Lung (tissue), 12 donors: Measurements from ENCODE around the gene TAF7L. TPM values are rescaled to one million over a fixed set of nuclear protein-coding genes. Genes with fewer than 3 reads are reported as not detected.

Experiments used
- ATAC-seq: fragments of 200-7000 bp; cut with Tn5 transposase; one replicate; pipeline ENCODE4 v1.9.1; 2020; ENCODE audit warnings: moderate number of reproducible peaks; ENCODE audit not compliant: insufficient read depth, low FRiP score
- DNase-seq, 3 donors: peaks; one replicate each; pipeline ENCODE4 v3.0.0-alpha.2; 2013 to 2017
- H3K27ac ChIP-seq, 2 donors: one replicate each; pipeline ENCODE4 v1.5.1; 2013; ENCODE audit warnings: mild to moderate bottlenecking in 2 of 2, moderate library complexity in 2 of 2, control low read depth in 1 of 2, inconsistent platforms in 1 of 2, low read depth in 1 of 2, low read length in 1 of 2
- H3K27me3 ChIP-seq, 3 donors: one replicate each; pipeline ENCODE4 v1.5.1; 2013; ENCODE audit warnings: low read length in 2 of 3; ENCODE audit not compliant: control insufficient read depth in 3 of 3, insufficient read depth in 3 of 3
- H3K36me3 ChIP-seq, 4 donors: one replicate each; pipeline ENCODE4 v1.5.1; 2013; ENCODE audit warnings: low read length in 4 of 4, mild to moderate bottlenecking in 1 of 4, moderate library complexity in 1 of 4; ENCODE audit not compliant: control insufficient read depth in 4 of 4, insufficient read depth in 4 of 4
- H3K4me1 ChIP-seq, 5 donors: one replicate each; pipeline ENCODE4 v1.5.1; 2013; ENCODE audit warnings: low read length in 5 of 5, mild to moderate bottlenecking in 2 of 5, moderate library complexity in 1 of 5; ENCODE audit not compliant: control insufficient read depth in 5 of 5, insufficient read depth in 5 of 5
- H3K4me3 ChIP-seq: one replicate; pipeline ENCODE4 v1.5.1; 2013; ENCODE audit warnings: mild to moderate bottlenecking, control low read depth, moderate library complexity
- H3K9ac ChIP-seq, 2 donors: one replicate each; pipeline ENCODE4 v1.5.1; 2013; ENCODE audit warnings: low read length in 2 of 2, control low read depth in 1 of 2; ENCODE audit not compliant: insufficient read depth in 1 of 2
- H3K9me3 ChIP-seq, 4 donors: one replicate each; pipeline ENCODE4 v1.5.1; 2013; ENCODE audit warnings: low read length in 3 of 4, mild to moderate bottlenecking in 1 of 4, moderate library complexity in 1 of 4; ENCODE audit not compliant: control insufficient read depth in 4 of 4, insufficient read depth in 3 of 4
- CTCF ChIP-seq: IDR thresholded peaks from 2 replicates; pipeline ENCODE4 v1.5.1; 2012; ENCODE audit warnings: mild to moderate bottlenecking; ENCODE audit errors: control extremely low read depth, extremely low read depth
- WGBS, 2 donors: extraction: QIAGEN DNeasy Blood & Tissue Kit; methylation state at CpG; one replicate each; pipeline ENCODE4 v1.1.7; 2013; 5-methylcytosine and 5-hydroxymethylcytosine counted together
- polyA plus RNA-seq, 2 donors: library from polyadenylated mRNA; stranded (reverse); fragments of 200-250 nt; gene quantifications; one replicate each; pipeline ENCODE4 v1.2.1, GENCODE V29; 2013
- total RNA-seq, 2 donors: library from RNA; depleted of rRNA in 1 of 2; stranded (reverse); fragments of >200 nt in 1 of 2; gene quantifications; one replicate each; pipeline ENCODE4 v1.2.1, GENCODE V29; 2014 to 2021
- donor health status: control.
- donor health status: control.
- donor health status: Bipolar disorder and iron deficiency.
- donor health status: healthy.
- donor health status: DM: yes; HTN: yes; CAD: no.

The TAF7L gene
- total and polyA plus RNA-seq, 4 donors: 0.06 to 0.21 (median 0.13) TPM

GRCh38 chrX:101274198-101274597 lies 16.9 kb downstream of the TAF7L start:
- H3K4me3 ChIP-seq: no peak overlapping the region
- peaks cover 0 to 7% (median 2%) of the 10 kb centered on the region in 3 donors for H3K27me3 ChIP-seq
- ATAC-seq (no peak), DNase-seq (no peak)
- no peaks in the 10 kb centered on the region for H3K4me1 ChIP-seq
- 87 to 98% methylated on average over 6 of the region's 6 CpGs for WGBS, 2 donors
- H3K9me3 ChIP-seq: no peaks in the 10 kb centered on the region
- H3K36me3 ChIP-seq: no peaks in the 10 kb centered on the region
- no peak overlapping the region for H3K9ac ChIP-seq
- no peak overlapping the region for H3K27ac ChIP-seq
- TF ChIP-seq CTCF: no peak

GRCh38 chrX:101265869-101266428 lies 25.2 kb downstream of the TAF7L start:
- no peak for TF ChIP-seq CTCF
- Histone ChIP-seq H3K36me3 (no peaks in the 10 kb centered on the region), H3K27me3 (peaks cover 0 to 12% (median 11%) of the 10 kb centered on the region in 3 donors), H3K4me3 (no peak overlapping the region), H3K27ac (no peak overlapping the region), H3K4me1 (no peaks in the 10 kb centered on the region), H3K9ac (no peak overlapping the region), H3K9me3 (no peaks in the 10 kb centered on the region)
- WGBS, 2 donors: 58 to 75% methylated on average over 5 of the region's 5 CpGs
- ATAC-seq: no peak
- no peak for DNase-seq

- H3K27ac ChIP-seq: no peak overlapping the region
- no peaks in the 10 kb centered on the region for H3K36me3 ChIP-seq
- no peak overlapping the region for H3K4me3 ChIP-seq
- H3K9ac ChIP-seq: no peak overlapping the region
- H3K4me1 ChIP-seq: no peaks in the 10 kb centered on the region
- ATAC-seq (no peak), DNase-seq (no peak)
- H3K27me3 ChIP-seq: peaks cover 0 to 24% (median 11%) of the 10 kb centered on the region in 3 donors
- H3K9me3 ChIP-seq: no peaks in the 10 kb centered on the region
- TF ChIP-seq CTCF: no peak
- 70 to 78% methylated on average over 2 of the region's 2 CpGs for WGBS, 2 donors
Measured at GRCh38 chrX:101263766-101264165, 27.4 kb downstream of the TAF7L start.

- Histone ChIP-seq H3K27ac (no peak overlapping the region), H3K4me3 (no peak overlapping the region), H3K36me3 (no peaks in the 10 kb centered on the region), H3K9ac (no peak overlapping the region), H3K27me3 (peaks cover 0 to 21% (median 8%) of the 10 kb centered on the region in 3 donors), H3K9me3 (no peaks in the 10 kb centered on the region), H3K4me1 (no peaks in the 10 kb centered on the region)
- ATAC-seq (no peak), DNase-seq (no peak)
- TF ChIP-seq CTCF: no peak
- WGBS, 2 donors: 78 to 93% methylated on average over 4 of the region's 4 CpGs
Measured at GRCh38 chrX:101262590-101262989, 28.5 kb downstream of the TAF7L start.
